Endothelial cell of umbilical vein (primary cell): ENCODE results near the gene DENND1A. TPM values are rescaled to one million over a fixed set of nuclear protein-coding genes. Genes with fewer than 3 reads are reported as not detected.

ENCODE experiments used
- BruUV-seq: library from RNA; stranded (reverse); fragments of 400-500 nt; replicated peaks from 2 replicates; lab custom pipeline; 2021; lab: Mats Ljungman, UMichigan
- CTCF ChIA-PET: fragments of 300-600, 350-600 bp; sonication (Branson Sonifier 250); formaldehyde crosslinking; loops from one replicate; lab custom pipeline; 2021; ENCODE audit warnings: antibody characterized with exemption, inconsistent platforms; lab: Charles Lee
- POLR2A ChIA-PET: fragments of 300-600, 350-600 bp; sonication (Branson Sonifier 250); formaldehyde crosslinking; loops from one replicate; lab custom pipeline; 2021; ENCODE audit warnings: antibody characterized with exemption, inconsistent platforms; lab: Charles Lee
- DNase-seq: peaks from one replicate; pipeline ENCODE4 v3.0.0-alpha.2; 2011; ENCODE audit warnings: low read depth, low spot score
- FAIRE-seq: peaks from 2 replicates; lab custom pipeline; 2011; peaks lifted over from hg19 to GRCh38; lab: Jason Lieb, UNC
- H2AFZ ChIP-seq: 2 replicates; pipeline ENCODE4 v1.6.0; 2012; ENCODE audit warnings: low read depth, low read length, control low read depth, inconsistent platforms
- H3K27ac ChIP-seq: 2 replicates; pipeline ENCODE4 v1.5.1; 2011; ENCODE audit warnings: low read depth, mild to moderate bottlenecking, control low read depth, low read length, moderate library complexity; ENCODE audit not compliant: insufficient read depth
- H3K27me3 ChIP-seq, 2 experiments: 2 replicates each; pipeline versions ENCODE4 v1.6.0 to v1.6.1; 2011; ENCODE audit warnings: low read length in 2 of 2, mixed read lengths in 1 of 2; ENCODE audit not compliant: control insufficient read depth in 2 of 2, insufficient read depth in 2 of 2
- H3K36me3 ChIP-seq, 2 experiments: 2 replicates in 1 of 2; 3 replicates in 1 of 2; pipeline ENCODE4 v1.5.1; 2011; ENCODE audit warnings: low read length in 2 of 2, mild to moderate bottlenecking in 1 of 2, moderate library complexity in 1 of 2; ENCODE audit not compliant: control insufficient read depth in 2 of 2, insufficient read depth in 2 of 2; ENCODE audit errors: extremely low read depth in 1 of 2
- H3K4me1 ChIP-seq: 3 replicates; pipeline ENCODE4 v1.5.1; 2011; ENCODE audit warnings: mild to moderate bottlenecking, low read length; ENCODE audit not compliant: control insufficient read depth, insufficient read depth; ENCODE audit errors: extremely low read depth
- H3K4me2 ChIP-seq: 2 replicates; pipeline ENCODE4 v1.6.1; 2011; ENCODE audit warnings: low read length, control low read depth, mixed read lengths; ENCODE audit not compliant: insufficient read depth
- H3K4me3 ChIP-seq, 3 experiments: fragments of 200-600 bp in 1 of 3; sonication (generic), shearing (Covaris generic) in 1 of 3; replicated peaks in 1 of 3; 2 replicates each; pipeline ENCODE4 v1.5.1; 2011 to 2016; ENCODE audit warnings: control low read depth in 3 of 3, low read length in 3 of 3, mild to moderate bottlenecking in 2 of 3, inconsistent platforms in 1 of 3, low read depth in 1 of 3, moderate library complexity in 1 of 3; ENCODE audit not compliant: insufficient read depth in 1 of 3
- H3K79me2 ChIP-seq: 2 replicates; pipeline ENCODE4 v1.6.0; 2012; ENCODE audit warnings: low read length, inconsistent platforms; ENCODE audit not compliant: control insufficient read depth, insufficient read depth
- H3K9ac ChIP-seq: replicated peaks from 2 replicates; pipeline ENCODE3; 2011; ENCODE audit warnings: low read length, control low read depth; ENCODE audit not compliant: insufficient read depth; ENCODE audit errors: extremely low read depth
- H3K9me1 ChIP-seq: replicated peaks from 3 replicates; pipeline ENCODE4 v1.6.0; 2011; ENCODE audit warnings: mild to moderate bottlenecking, low read length; ENCODE audit not compliant: control insufficient read depth, insufficient read depth; ENCODE audit errors: extremely low read depth
- H3K9me3 ChIP-seq: replicated peaks from 2 replicates; pipeline ENCODE4 v1.5.1; 2012; ENCODE audit warnings: low read length, inconsistent platforms; ENCODE audit not compliant: control insufficient read depth, insufficient read depth
- H4K20me1 ChIP-seq: replicated peaks from 2 replicates; pipeline ENCODE3; 2011; ENCODE audit warnings: mild to moderate bottlenecking, low read length; ENCODE audit not compliant: control insufficient read depth, insufficient read depth; ENCODE audit errors: extremely low read depth
- CTCF ChIP-seq, 2 donors: IDR thresholded peaks; 1 replicate in 1 of 2; 2 replicates in 1 of 2; pipeline ENCODE4 v1.5.1; 2011; ENCODE audit warnings: low read length in 2 of 2, mild to moderate bottlenecking in 2 of 2, moderate library complexity in 2 of 2, control low read depth in 1 of 2, inconsistent platforms in 1 of 2, low read depth in 1 of 2; ENCODE audit not compliant: insufficient read depth in 1 of 2; ENCODE audit errors: extremely low read depth in 1 of 2
- EZH2 ChIP-seq: IDR thresholded peaks from 2 replicates; pipeline ENCODE4 v1.6.1; 2012; ENCODE audit warnings: borderline replicate concordance, low read depth, mild to moderate bottlenecking, moderate library complexity, low read length, inconsistent platforms; ENCODE audit not compliant: severe bottlenecking
- FOS ChIP-seq: IDR thresholded peaks from 2 replicates; pipeline ENCODE4 v1.6.1; 2011; ENCODE audit warnings: mild to moderate bottlenecking, low read length, moderate library complexity, borderline replicate concordance; ENCODE audit not compliant: insufficient read depth
- GATA2 ChIP-seq: IDR thresholded peaks from 2 replicates; pipeline ENCODE4 v1.7.0; 2011; ENCODE audit warnings: low read depth, mild to moderate bottlenecking, moderate library complexity, mixed read lengths, low read length; ENCODE audit not compliant: insufficient read length, insufficient read depth
- JUN ChIP-seq: IDR thresholded peaks from 2 replicates; pipeline ENCODE4 v1.6.1; 2011; ENCODE audit warnings: borderline replicate concordance, low read depth; ENCODE audit not compliant: insufficient read length, insufficient read depth
- MAX ChIP-seq: IDR thresholded peaks from 2 replicates; pipeline ENCODE4 v1.6.1; 2011; ENCODE audit not compliant: insufficient read depth, insufficient read length
- MYC ChIP-seq: IDR thresholded peaks from one replicate; pipeline ENCODE4 v1.6.1; 2011; ENCODE audit warnings: mild to moderate bottlenecking, low read depth, low read length
- POLR2A ChIP-seq: IDR thresholded peaks from 2 replicates; pipeline ENCODE4 v1.6.1; 2012; ENCODE audit warnings: low read depth, mild to moderate bottlenecking, control low read depth, low read length
- POLR2AphosphoS5 ChIP-seq: IDR thresholded peaks from 2 replicates; pipeline ENCODE4 v1.6.1; 2012; ENCODE audit warnings: low read depth, mild to moderate bottlenecking, control low read depth, low read length, moderate library complexity; ENCODE audit not compliant: insufficient read depth
- dilution Hi-C: fragments of 300-500 bp; cut with MboI; formaldehyde crosslinking; loops from one replicate; pipeline ENCODE4 v1.15.0; 2019; ENCODE audit warnings: low sequenced_read_pairs; ENCODE audit not compliant: extremely low pct_ligation_motif_present
- intact Hi-C: fragments of 100-400 bp; cut with micrococcal nuclease; formaldehyde crosslinking; loops from one replicate; pipeline ENCODE4 v1.10.0; 2022
- polyA plus RNA-seq, 4 experiments: library from polyadenylated mRNA; depleted of rRNA in 3 of 4; stranded (reverse) in 3 of 4; unstranded in 1 of 4; fragments of >200 nt; gene quantifications; 2 replicates each; pipeline versions ENCODE4 v1.2.1 to v1.2.3, GENCODE V29; 2011 to 2012; ENCODE audit warnings: missing spikeins in 1 of 4
- total RNA-seq: library from RNA; stranded (reverse); gene quantifications from 2 replicates; pipeline ENCODE4 v1.2.3, GENCODE V29; 2021

The DENND1A gene
- total and polyA plus RNA-seq, 2 donors (not counting 3 experiments of a cell fraction or from before 2014, with no cell fraction given), result 18.5 to 24.5 TPM

DNA sequence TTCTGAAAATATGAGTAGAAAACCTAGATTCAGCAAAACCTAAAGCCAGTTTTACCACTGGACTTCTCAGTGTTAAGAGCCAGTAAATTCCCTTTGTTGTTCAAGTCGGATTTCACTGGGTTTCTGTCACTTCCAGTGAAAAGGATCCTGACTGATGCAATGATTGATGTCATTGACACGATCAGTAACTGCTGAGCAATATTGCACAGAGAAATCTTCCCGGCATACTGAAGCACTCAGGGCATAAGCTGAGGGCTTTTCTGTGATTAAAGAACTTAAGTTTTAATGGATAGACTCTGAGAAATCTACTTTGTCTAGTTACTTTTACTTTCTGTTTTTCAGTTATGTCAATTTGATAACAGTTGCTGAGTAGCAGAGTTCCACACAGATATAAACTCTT, 61.9 kb downstream of the DENND1A start:
- FAIRE-seq (no peak), DNase-seq (no peak)
- Histone ChIP-seq H3K4me3 (no peak overlapping the region), H3K4me2 (no peak overlapping the region), H3K27ac (no peak overlapping the region), H2AFZ (no peak overlapping the region), H3K9me1 (no peaks in the 10 kb centered on the region), H3K79me2 (no peaks in the 10 kb centered on the region), H3K36me3 (no peaks in the 10 kb centered on the region), H3K9ac (no peak overlapping the region), H3K9me3 (no peaks in the 10 kb centered on the region), H3K4me1 (no peaks in the 10 kb centered on the region), H4K20me1 (no peaks in the 10 kb centered on the region), H3K27me3 (no peaks in the 10 kb centered on the region)
- intact Hi-C loops (no loop called here), dilution Hi-C loops (no loop called here)
- TF ChIP-seq MYC (no peak), FOS (no peak), EZH2 (no peak), GATA2 (no peak), JUN (no peak), POLR2AphosphoS5 (no peak), POLR2A (no peak), MAX (no peak)
- ChIA-PET POLR2A (no interaction called here), CTCF (no interaction called here)
- BruUV-seq, result no TSS peak

DNA sequence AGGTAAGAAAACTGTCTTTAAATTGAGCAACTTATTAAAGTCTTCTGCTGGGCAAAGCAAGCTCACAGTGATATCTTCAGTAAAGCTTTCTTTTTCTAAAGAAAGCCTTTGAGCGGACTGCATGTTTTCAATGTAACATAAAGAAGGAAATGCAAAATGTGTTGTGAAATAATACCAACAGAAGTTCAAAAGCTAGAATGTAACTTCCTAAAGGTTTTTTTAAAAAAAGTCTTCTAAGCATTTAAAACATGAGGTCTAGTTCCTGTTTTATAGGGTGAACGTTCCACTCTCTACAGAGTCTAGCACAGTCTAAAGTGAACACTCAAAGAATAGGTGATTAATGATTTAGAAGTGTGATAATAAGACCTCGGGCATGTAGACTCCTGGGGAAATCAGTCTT, 62.9 kb downstream of the DENND1A start:
- Histone ChIP-seq H3K27ac (no peak overlapping the region), H3K36me3 (no peaks in the 10 kb centered on the region), H3K9me1 (no peaks in the 10 kb centered on the region), H3K27me3 (no peaks in the 10 kb centered on the region), H3K4me3 (no peak overlapping the region), H3K79me2 (no peaks in the 10 kb centered on the region), H3K9me3 (no peaks in the 10 kb centered on the region), H3K9ac (no peak overlapping the region), H2AFZ (no peak overlapping the region), H4K20me1 (no peaks in the 10 kb centered on the region), H3K4me2 (no peak overlapping the region), H3K4me1 (no peaks in the 10 kb centered on the region)
- ChIA-PET POLR2A (no interaction called here), CTCF (no interaction called here)
- no peak for FAIRE-seq
- dilution Hi-C loops (no loop called here), intact Hi-C loops (no loop called here)
- DNase-seq, result no peak
- no peak for TF ChIP-seq GATA2
- TF ChIP-seq MAX, result no peak
- no peak for TF ChIP-seq JUN
- TF ChIP-seq FOS, result no peak
- no peak for TF ChIP-seq CTCF (IDR thresholded peaks at IDR 0.05; ENCODE audit: extremely low read depth in 1 of 2, insufficient read depth in 1 of 2, low read depth in 1 of 2, low read length in 2 of 2)
- TF ChIP-seq EZH2, result no peak
- TF ChIP-seq POLR2AphosphoS5, result no peak
- TF ChIP-seq POLR2A, result no peak
- TF ChIP-seq MYC, result no peak
- no TSS peak for BruUV-seq
